ENCODE results near the gene CDK2.
A peak's percentile ranks its signal among the peaks of the same experiment; 100 is the strongest.

The CDK2 gene

DNA sequence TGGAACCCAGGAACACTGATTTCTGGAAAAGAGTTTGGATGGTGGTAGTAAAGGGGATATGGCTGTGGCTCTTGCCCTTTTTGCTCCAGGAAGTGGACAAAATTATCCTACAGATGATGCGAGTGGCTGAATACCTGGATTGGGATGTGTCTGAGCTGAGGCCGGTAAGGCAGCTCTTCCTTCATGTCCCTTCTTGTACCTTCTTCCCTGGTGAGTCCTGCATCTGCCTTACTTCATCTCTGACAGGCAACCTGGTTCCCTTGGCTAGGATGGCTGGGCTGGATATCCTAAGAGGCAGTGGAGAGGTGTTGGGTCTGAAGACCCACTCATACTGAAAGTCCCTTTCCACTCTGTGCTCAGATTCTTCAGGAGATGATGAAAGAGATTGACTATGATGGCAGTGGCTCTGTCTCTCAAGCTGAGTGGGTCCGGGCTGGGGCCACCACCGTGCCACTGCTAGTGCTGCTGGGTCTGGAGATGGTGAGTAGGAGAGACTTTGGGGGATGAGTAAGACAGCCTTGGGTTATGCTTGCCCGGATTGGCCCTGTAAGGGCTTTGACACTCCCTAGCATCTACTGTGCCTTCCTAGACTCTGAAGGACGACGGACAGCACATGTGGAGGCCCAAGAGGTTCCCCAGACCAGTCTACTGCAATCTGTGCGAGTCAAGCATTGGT lies 27.7 kb upstream of the CDK2 start:
- WGBS = 87% methylated on average over 8 of the region's 8 CpGs
- peaks cover 4% of the 10 kb centered on the region for H3K79me1 ChIP-seq (replicated peaks; ENCODE audit: low read length, poor library complexity, severe bottlenecking)

DNA sequence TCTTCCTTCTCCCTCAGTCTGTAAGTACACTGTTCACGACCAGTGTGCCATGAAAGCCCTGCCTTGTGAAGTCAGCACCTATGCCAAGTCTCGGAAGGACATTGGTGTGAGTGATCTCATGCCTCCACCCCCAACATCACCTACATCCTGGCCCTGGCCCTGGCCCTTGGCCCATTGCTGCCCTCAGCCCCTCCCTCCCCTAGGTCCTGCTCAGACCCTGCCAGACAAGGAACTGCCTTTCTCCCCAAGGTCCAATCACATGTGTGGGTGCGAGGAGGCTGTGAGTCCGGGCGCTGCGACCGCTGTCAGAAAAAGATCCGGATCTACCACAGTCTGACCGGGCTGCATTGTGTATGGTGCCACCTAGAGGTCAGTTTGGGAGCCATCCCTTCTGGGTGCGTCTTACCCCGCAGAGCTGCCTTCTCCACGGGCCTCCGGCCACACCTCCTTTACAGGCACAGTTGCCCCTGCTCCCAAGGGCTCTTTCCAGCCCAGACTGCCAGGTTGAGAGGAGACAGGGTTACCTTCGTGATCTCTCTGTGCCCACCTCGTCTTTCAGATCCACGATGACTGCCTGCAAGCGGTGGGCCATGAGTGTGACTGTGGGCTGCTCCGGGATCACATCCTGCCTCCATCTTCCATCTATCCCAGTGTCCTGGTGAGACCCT lies 26.4 kb upstream of the CDK2 start:
- no peak overlapping the region for H2BK15ac ChIP-seq (ENCODE audit: low read depth, poor library complexity, severe bottlenecking)
- peaks cover 23 to 65% of the 10 kb centered on the region in 2 experiments for H3K36me3 ChIP-seq (ENCODE audit: control insufficient read depth in 1 of 2, insufficient read depth in 2 of 2, low read depth in 1 of 2, low read length in 2 of 2)
- no peaks in the 10 kb centered on the region for H3K27me3 ChIP-seq (ENCODE audit: control insufficient read depth in 1 of 2, insufficient read depth in 1 of 2, low read length in 2 of 2)
- H2BK5ac ChIP-seq (ENCODE audit: low read depth, low read length, poor library complexity, severe bottlenecking) = no peak overlapping the region
- H3K4me3 ChIP-seq (ENCODE audit: insufficient read depth in 1 of 2, low read depth in 1 of 2, low read length in 2 of 2) = no peak overlapping the region
- no peak overlapping the region for H3K23ac ChIP-seq (ENCODE audit: low read length in 2 of 2)
- H3K18ac ChIP-seq (ENCODE audit: low read depth in 1 of 2, low read length in 2 of 2) = no peak overlapping the region
- no peaks in the 10 kb centered on the region for H3K9me3 ChIP-seq (ENCODE audit: control insufficient read depth, low read length)
- peaks cover 6% of the 10 kb centered on the region for H3K4me1 ChIP-seq (ENCODE audit: control insufficient read depth, insufficient read depth, low read depth, low read length)
- H3K27ac ChIP-seq (ENCODE audit: low read length, poor library complexity, severe bottlenecking) = no peak overlapping the region
- peak overlapping the region; percentile 20 for H2AFZ ChIP-seq (ENCODE audit: low read depth, low read length)
- H3K4ac ChIP-seq (ENCODE audit: low read depth in 1 of 2, low read length in 2 of 2) = no peak overlapping the region
- H3K14ac ChIP-seq (ENCODE audit: low read length in 2 of 2) = no peak overlapping the region
- H3K9ac ChIP-seq (ENCODE audit: low read length) = peak overlapping the region; percentile 52
- H2BK12ac ChIP-seq (ENCODE audit: low read length in 2 of 2) = no peak overlapping the region
- 21% methylated on average over 18 of the region's 18 CpGs for WGBS
- DNase-seq = peak; percentile 86
- H3K79me1 ChIP-seq (replicated peaks; ENCODE audit: low read length, poor library complexity, severe bottlenecking) = peaks cover 1% of the 10 kb centered on the region
- H3K4me2 ChIP-seq (ENCODE audit: low read length, poor library complexity, severe bottlenecking) = no peak overlapping the region
- H4K91ac ChIP-seq (ENCODE audit: low read length) = no peak overlapping the region
- no peak overlapping the region for H2BK120ac ChIP-seq (ENCODE audit: low read depth, low read length)
- H2AK5ac ChIP-seq (ENCODE audit: low read length, severe bottlenecking) = no peak overlapping the region
- peak overlapping the region; percentile 72 for H4K8ac ChIP-seq (ENCODE audit: low read length)

More for the DNA sequence above, 27.7 kb upstream of the CDK2 start:
- Histone ChIP-seq H2BK15ac (ENCODE audit: low read depth, poor library complexity, severe bottlenecking) (no peak overlapping the region), H3K9ac (ENCODE audit: low read length) (no peak overlapping the region), H4K91ac (ENCODE audit: low read length) (no peak overlapping the region), H3K4me2 (ENCODE audit: low read length, poor library complexity, severe bottlenecking) (no peak overlapping the region), H3K9me3 (ENCODE audit: control insufficient read depth, low read length) (no peaks in the 10 kb centered on the region), H2BK12ac (ENCODE audit: low read length in 2 of 2) (no peak overlapping the region), H3K18ac (ENCODE audit: low read depth in 1 of 2, low read length in 2 of 2) (no peak overlapping the region), H2BK5ac (ENCODE audit: low read depth, low read length, poor library complexity, severe bottlenecking) (no peak overlapping the region), H3K23ac (ENCODE audit: low read length in 2 of 2) (no peak overlapping the region), H3K36me3 (ENCODE audit: control insufficient read depth in 1 of 2, insufficient read depth in 2 of 2, low read depth in 1 of 2, low read length in 2 of 2) (peaks cover 20 to 54% of the 10 kb centered on the region in 2 experiments), H3K4me1 (ENCODE audit: control insufficient read depth, insufficient read depth, low read depth, low read length) (peaks cover 6% of the 10 kb centered on the region), H3K27me3 (ENCODE audit: control insufficient read depth in 1 of 2, insufficient read depth in 1 of 2, low read length in 2 of 2) (no peaks in the 10 kb centered on the region), H3K14ac (ENCODE audit: low read length in 2 of 2) (no peak overlapping the region), H2AK5ac (ENCODE audit: low read length, severe bottlenecking) (no peak overlapping the region), H2BK120ac (ENCODE audit: low read depth, low read length) (no peak overlapping the region), H3K27ac (ENCODE audit: low read length, poor library complexity, severe bottlenecking) (no peak overlapping the region), H2AFZ (ENCODE audit: low read depth, low read length) (no peak overlapping the region), H3K4ac (ENCODE audit: low read depth in 1 of 2, low read length in 2 of 2) (no peak overlapping the region), H3K4me3 (ENCODE audit: insufficient read depth in 1 of 2, low read depth in 1 of 2, low read length in 2 of 2) (no peak overlapping the region), H4K8ac (ENCODE audit: low read length) (no peak overlapping the region)
- no peak for DNase-seq

DNA sequence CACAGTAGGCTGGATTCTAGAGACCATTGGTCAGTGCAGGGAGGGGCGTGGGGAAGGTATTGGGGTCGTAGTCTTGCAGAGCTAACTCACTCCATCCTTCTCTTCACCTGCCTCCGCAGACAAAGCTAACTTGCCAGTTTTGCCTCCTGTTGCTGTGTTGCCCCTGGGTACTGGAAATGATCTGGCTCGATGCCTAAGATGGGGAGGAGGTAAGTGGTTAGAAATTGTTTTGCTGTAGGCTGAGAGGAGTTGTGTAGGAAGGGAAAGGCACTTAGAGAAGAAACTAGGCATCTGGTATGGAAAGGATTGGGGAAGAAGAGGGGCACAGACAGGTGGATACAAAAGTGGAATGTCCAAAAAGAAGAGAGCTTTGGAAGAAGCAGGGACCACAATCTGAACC lies 24.6 kb upstream of the CDK2 start:
- H3K4me1 ChIP-seq (ENCODE audit: control insufficient read depth, insufficient read depth, low read depth, low read length) = peaks cover 6% of the 10 kb centered on the region
- no peak overlapping the region for H4K91ac ChIP-seq (ENCODE audit: low read length)
- H2BK120ac ChIP-seq (ENCODE audit: low read depth, low read length) = no peak overlapping the region
- no peak overlapping the region for H3K4me2 ChIP-seq (ENCODE audit: low read length, poor library complexity, severe bottlenecking)
- no peak overlapping the region for H2BK12ac ChIP-seq (ENCODE audit: low read length in 2 of 2)
- no peak overlapping the region for H3K4me3 ChIP-seq (ENCODE audit: insufficient read depth in 1 of 2, low read depth in 1 of 2, low read length in 2 of 2)
- no peaks in the 10 kb centered on the region for H3K79me1 ChIP-seq (replicated peaks; ENCODE audit: low read length, poor library complexity, severe bottlenecking)
- no peak overlapping the region for H3K23ac ChIP-seq (ENCODE audit: low read length in 2 of 2)
- no peak overlapping the region for H4K8ac ChIP-seq (ENCODE audit: low read length)
- no peak overlapping the region for H3K4ac ChIP-seq (ENCODE audit: low read depth in 1 of 2, low read length in 2 of 2)
- no peak overlapping the region for H3K18ac ChIP-seq (ENCODE audit: low read depth in 1 of 2, low read length in 2 of 2)
- no peak overlapping the region for H3K9ac ChIP-seq (ENCODE audit: low read length)
- peaks cover 23 to 70% of the 10 kb centered on the region in 2 experiments for H3K36me3 ChIP-seq (ENCODE audit: control insufficient read depth in 1 of 2, insufficient read depth in 2 of 2, low read depth in 1 of 2, low read length in 2 of 2)
- no peak overlapping the region for H2AK5ac ChIP-seq (ENCODE audit: low read length, severe bottlenecking)
- no peaks in the 10 kb centered on the region for H3K9me3 ChIP-seq (ENCODE audit: control insufficient read depth, low read length)
- no peak overlapping the region for H3K14ac ChIP-seq (ENCODE audit: low read length in 2 of 2)
- no peak overlapping the region for H2BK5ac ChIP-seq (ENCODE audit: low read depth, low read length, poor library complexity, severe bottlenecking)
- WGBS = 98% methylated on average over 3 of the region's 4 CpGs
- H3K27me3 ChIP-seq (ENCODE audit: control insufficient read depth in 1 of 2, insufficient read depth in 1 of 2, low read length in 2 of 2) = no peaks in the 10 kb centered on the region
- no peak overlapping the region for H2BK15ac ChIP-seq (ENCODE audit: low read depth, poor library complexity, severe bottlenecking)
- H3K27ac ChIP-seq (ENCODE audit: low read length, poor library complexity, severe bottlenecking) = no peak overlapping the region
- DNase-seq = no peak
- H2AFZ ChIP-seq (ENCODE audit: low read depth, low read length) = no peak overlapping the region

DNA sequence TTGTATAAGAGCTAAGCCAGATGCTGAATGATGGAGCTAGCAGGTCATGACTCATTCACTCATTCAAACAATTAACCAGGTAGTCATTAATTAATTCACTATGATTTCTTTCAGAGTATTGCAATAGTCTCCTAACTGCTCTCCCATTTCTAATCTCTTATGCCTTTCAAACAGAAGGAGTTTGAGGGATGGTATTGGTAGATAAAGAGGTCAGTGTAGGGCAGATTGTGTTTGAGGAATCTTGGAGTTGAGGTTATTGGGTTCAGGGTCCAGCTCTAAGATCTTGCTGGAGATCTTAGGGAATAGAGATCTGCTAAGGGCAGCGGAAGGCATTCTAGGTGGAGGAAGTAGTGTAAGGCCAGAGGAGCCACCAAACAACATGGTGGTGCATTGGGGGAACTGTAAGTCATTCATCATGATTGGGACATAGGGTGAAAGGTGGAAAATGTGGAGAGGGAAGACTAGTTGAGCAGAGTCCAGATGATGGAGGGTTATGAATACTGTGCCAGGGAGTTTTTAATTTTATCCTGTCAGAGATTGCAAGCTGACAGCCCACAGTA lies 24.0 kb upstream of the CDK2 start:
- H3K23ac ChIP-seq (ENCODE audit: low read length in 2 of 2) = no peak overlapping the region
- no peak for DNase-seq
- H3K9ac ChIP-seq (ENCODE audit: low read length) = no peak overlapping the region
- WGBS = 90% methylated on average over 1 of the region's 1 CpG
- H2BK120ac ChIP-seq (ENCODE audit: low read depth, low read length) = no peak overlapping the region
- H3K4me1 ChIP-seq (ENCODE audit: control insufficient read depth, insufficient read depth, low read depth, low read length) = peaks cover 6% of the 10 kb centered on the region
- H3K18ac ChIP-seq (ENCODE audit: low read depth in 1 of 2, low read length in 2 of 2) = no peak overlapping the region
- H2BK12ac ChIP-seq (ENCODE audit: low read length in 2 of 2) = no peak overlapping the region
- H4K8ac ChIP-seq (ENCODE audit: low read length) = no peak overlapping the region
- H3K27me3 ChIP-seq (ENCODE audit: control insufficient read depth in 1 of 2, insufficient read depth in 1 of 2, low read length in 2 of 2) = no peaks in the 10 kb centered on the region
- no peaks in the 10 kb centered on the region for H3K79me1 ChIP-seq (replicated peaks; ENCODE audit: low read length, poor library complexity, severe bottlenecking)
- no peak overlapping the region for H2BK15ac ChIP-seq (ENCODE audit: low read depth, poor library complexity, severe bottlenecking)
- H3K4me2 ChIP-seq (ENCODE audit: low read length, poor library complexity, severe bottlenecking) = no peak overlapping the region
- H2AK5ac ChIP-seq (ENCODE audit: low read length, severe bottlenecking) = no peak overlapping the region
- no peak overlapping the region for H3K4ac ChIP-seq (ENCODE audit: low read depth in 1 of 2, low read length in 2 of 2)
- H2BK5ac ChIP-seq (ENCODE audit: low read depth, low read length, poor library complexity, severe bottlenecking) = no peak overlapping the region
- H3K4me3 ChIP-seq (ENCODE audit: insufficient read depth in 1 of 2, low read depth in 1 of 2, low read length in 2 of 2) = no peak overlapping the region
- H3K36me3 ChIP-seq (ENCODE audit: control insufficient read depth in 1 of 2, insufficient read depth in 2 of 2, low read depth in 1 of 2, low read length in 2 of 2) = peaks cover 23 to 70% of the 10 kb centered on the region in 2 experiments
- H4K91ac ChIP-seq (ENCODE audit: low read length) = no peak overlapping the region
- no peak overlapping the region for H3K14ac ChIP-seq (ENCODE audit: low read length in 2 of 2)
- H3K9me3 ChIP-seq (ENCODE audit: control insufficient read depth, low read length) = no peaks in the 10 kb centered on the region
- H3K27ac ChIP-seq (ENCODE audit: low read length, poor library complexity, severe bottlenecking) = no peak overlapping the region
- no peak overlapping the region for H2AFZ ChIP-seq (ENCODE audit: low read depth, low read length)

All from mesenchymal stem cell (in vitro differentiated cells and primary cell).